Measurements from ENCODE around the gene PCDH19.

Gene PCDH19

DNA sequence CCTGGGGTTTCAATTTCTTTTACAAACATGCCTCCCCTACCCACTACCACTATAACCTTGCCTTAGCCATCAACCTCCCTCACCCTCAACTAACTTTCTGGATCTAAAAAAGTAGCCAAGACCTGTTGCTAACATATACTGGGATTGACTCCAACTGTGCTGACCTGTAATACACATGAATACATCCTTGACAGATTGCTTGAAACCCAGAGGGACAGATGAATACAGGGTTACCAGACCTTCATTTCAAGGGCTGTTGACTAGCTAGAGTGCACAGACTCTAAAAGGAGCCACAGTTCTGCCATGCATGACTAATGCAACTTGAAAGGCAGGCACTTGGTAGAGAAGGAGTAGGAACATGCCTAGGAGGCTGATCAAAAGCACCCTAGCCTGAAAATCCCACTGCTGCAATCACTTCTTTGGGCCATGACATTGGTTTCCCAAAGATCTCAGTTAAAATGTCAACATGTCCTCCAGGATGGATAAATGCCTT, 121.0 kb downstream of the PCDH19 start:
- DNase-seq = no peak

- no peak for DNase-seq
Measured at GRCh38 chrX:100277231-100277630, 132.8 kb downstream of the PCDH19 start.

DNA sequence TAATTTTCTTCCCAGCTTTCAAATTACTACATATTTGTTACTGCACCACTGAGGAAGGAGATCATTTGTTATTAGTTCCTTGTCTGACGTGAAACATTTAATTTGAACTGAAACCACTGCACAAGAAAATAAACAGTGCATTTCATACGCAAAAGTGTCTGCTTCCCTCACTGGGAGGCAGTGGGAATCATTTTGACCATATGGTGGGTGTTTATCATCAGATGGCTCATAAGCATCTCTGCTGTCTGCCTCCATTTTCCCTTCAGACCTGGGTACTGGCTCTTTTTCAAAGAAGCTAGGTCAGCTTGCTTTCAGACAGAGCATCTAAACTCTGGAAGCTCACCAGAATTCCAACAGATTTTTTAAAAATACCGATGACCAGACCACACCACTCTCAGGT, 135.2 kb downstream of the PCDH19 start:
- DNase-seq = no peak

DNA sequence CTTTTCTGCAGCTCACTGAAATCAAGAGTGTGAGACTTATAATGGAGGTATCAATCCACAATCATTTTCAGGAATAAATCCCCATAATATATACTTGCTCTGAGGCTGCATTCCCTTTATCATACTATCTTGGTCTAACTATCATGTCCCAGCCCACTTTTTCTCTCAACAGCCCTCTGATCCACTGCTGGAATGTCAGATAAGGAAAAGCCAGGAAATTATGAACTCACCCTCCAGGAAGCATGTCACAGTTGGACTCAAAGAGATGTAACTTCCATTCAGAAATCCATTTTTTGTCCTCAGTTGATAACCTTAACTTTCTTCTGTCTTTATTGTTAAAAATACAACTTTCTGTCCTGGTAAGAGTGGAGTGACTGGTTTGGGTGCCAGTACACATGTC, 144.9 kb downstream of the PCDH19 start:
- DNase-seq = no peak

GRCh38 chrX:100264200-100264599, 145.9 kb downstream of the PCDH19 start:
- no peak for DNase-seq

DNA sequence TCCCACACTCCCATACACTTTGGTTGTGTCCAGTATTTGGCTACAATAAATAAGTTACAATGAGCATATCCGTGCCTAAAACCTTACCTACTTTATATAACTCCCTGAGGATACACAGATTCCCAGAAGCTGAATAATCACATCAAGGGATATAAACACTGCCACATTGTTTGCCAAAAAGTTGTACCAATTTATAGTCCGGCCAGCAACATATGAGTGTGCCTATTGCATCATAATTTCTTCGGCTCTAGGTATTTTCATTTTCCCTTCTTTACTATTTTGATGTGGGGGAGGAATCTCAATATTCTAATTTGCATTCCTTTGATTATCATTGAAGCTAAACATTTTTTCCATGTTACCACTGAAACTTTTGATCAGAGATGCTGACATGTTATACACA, 146.4 kb downstream of the PCDH19 start:
- no peak for DNase-seq

DNA sequence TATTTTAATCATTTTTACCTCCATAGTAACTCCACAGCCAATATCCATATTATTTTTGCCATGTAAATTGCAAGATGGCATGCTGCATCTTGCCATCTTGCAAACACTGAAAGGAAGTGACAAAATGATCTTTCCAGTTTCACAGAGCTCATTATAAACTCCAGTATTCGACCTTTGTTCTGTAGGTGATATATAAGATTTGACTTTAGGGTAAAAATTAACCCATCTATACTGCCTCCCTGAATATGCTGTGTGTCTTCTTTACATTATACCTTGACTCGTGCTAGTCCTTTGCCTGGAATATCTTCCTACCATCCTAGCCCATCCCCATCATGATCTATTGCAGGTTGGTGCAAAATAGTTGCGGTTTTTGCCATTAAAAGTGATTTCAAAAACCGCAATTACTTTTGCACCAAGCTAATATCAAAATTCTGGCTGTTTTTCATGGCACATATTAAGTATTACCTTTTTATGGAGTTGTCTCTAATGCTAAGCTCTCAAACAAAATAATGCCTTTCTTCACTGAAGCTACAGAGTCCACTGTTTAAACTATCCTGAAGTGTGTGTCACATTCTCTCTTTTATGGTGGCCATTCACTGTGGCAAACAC, 161.1 kb downstream of the PCDH19 start:
- DNase-seq = no peak

- DNase-seq = no peak
Measured at GRCh38 chrX:100247826-100248225, 162.2 kb downstream of the PCDH19 start.

GRCh38 chrX:100244681-100245080, 165.4 kb downstream of the PCDH19 start:
- no peak for DNase-seq
